Measurements from ENCODE around the gene ZNF780B.

Gene ZNF780B

GRCh38 chr19:39994361-39994760 lies 61.7 kb downstream of the ZNF780B start:
- TF ChIP-seq CTCF (conservative IDR thresholded peaks at IDR 0.05), result no peak

GRCh38 chr19:39993605-39994004 lies 62.4 kb downstream of the ZNF780B start:
- H3K27ac ChIP-seq, result no peak overlapping the region

More at GRCh38 chr19:39994361-39994760, 61.7 kb downstream of the ZNF780B start:
- no peak overlapping the region for H3K27ac ChIP-seq

GRCh38 chr19:39987596-39987995 lies 68.4 kb downstream of the ZNF780B start:
- no peak for TF ChIP-seq CTCF (conservative IDR thresholded peaks at IDR 0.05)

More at GRCh38 chr19:39993605-39994004, 62.4 kb downstream of the ZNF780B start:
- no peak for TF ChIP-seq CTCF (conservative IDR thresholded peaks at IDR 0.05)

GRCh38 chr19:39987167-39987566 lies 68.9 kb downstream of the ZNF780B start:
- TF ChIP-seq CTCF (conservative IDR thresholded peaks at IDR 0.05), result no peak
- H3K27ac ChIP-seq, result no peak overlapping the region

More at GRCh38 chr19:39987596-39987995, 68.4 kb downstream of the ZNF780B start:
- no peak overlapping the region for H3K27ac ChIP-seq

GRCh38 chr19:39986643-39987042 lies 69.4 kb downstream of the ZNF780B start:
- no peak for TF ChIP-seq CTCF (conservative IDR thresholded peaks at IDR 0.05)
- H3K27ac ChIP-seq, result no peak overlapping the region

DNA sequence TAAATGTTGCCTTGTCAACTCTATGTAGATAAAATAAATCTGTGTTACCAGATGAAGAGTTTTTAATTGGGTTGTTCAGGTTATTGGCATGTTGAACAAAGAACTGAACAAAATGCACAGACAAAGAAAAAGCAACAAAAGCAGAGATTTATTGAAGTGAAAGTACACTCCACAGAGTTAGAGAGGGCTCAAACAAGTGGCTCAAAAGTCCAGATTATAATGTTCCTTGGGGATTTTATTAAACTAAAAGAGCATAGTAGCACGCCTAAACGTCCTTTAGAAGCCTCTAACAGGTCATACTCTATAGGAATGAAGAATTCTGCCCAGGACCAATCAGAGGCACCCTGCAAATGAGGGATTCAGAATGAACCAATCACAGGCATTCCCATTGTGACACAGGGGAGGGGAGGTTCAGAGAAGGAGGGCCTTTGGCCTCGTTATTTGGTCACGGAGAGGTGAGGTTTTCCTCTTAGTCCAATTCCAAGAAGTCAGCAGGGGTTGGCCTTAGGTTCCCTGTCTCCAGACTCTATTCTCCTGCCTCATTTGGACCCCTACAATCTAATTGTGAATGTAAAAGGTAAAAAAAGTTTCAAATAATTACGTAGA lies 72.2 kb downstream of the ZNF780B start:
- TF ChIP-seq CTCF (conservative IDR thresholded peaks at IDR 0.05), result no peak
- H3K27ac ChIP-seq, result no peak overlapping the region

DNA sequence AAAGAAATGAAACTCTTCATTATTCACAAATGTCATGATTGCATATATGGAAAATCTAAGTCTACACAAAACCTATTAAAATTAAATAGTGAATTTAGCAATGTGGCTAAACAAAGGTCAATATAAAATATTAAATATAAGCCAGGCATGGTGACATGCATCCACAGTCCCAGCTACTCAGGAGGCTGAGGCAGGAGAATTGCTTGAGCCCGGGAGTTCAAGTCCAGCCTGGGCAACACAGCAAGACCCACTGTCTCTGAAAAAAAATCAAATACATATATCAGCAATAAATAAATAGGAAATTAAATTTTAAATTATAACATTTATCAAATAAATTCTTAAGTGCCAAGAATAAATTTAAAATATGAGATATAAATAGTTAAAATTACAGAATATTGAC lies 73.1 kb downstream of the ZNF780B start:
- H3K27ac ChIP-seq, result no peak overlapping the region
- TF ChIP-seq CTCF (conservative IDR thresholded peaks at IDR 0.05), result no peak
